Right atrium auricular region (tissue), 2 donors: ENCODE data around the gene LRTM1. TPM values are rescaled to one million over a fixed set of nuclear protein-coding genes. Genes with fewer than 3 reads are reported as not detected.

Experiments used
- DNase-seq: peaks from one replicate; pipeline ENCODE4 v3.0.0-alpha.2; 2019; ENCODE audit warnings: low spot score
- H3K27ac ChIP-seq, 2 donors: fragments of 200-600 bp; sonication (generic); 1 replicate in 1 of 2; 2 replicates in 1 of 2; pipeline ENCODE4 v1.5.1; 2016 to 2019
- H3K27me3 ChIP-seq, 2 donors: fragments of 200-600 bp; sonication (generic); one replicate each; pipeline versions ENCODE4 v1.5.1 to v1.6.0; 2017 to 2019
- H3K36me3 ChIP-seq: fragments of 200-600 bp; sonication (generic); one replicate; pipeline ENCODE4 v1.5.1; 2016
- H3K4me1 ChIP-seq, 2 donors: fragments of 200-600 bp; sonication (generic); one replicate each; pipeline versions ENCODE4 v1.5.1 to v1.6.0; 2017 to 2019
- H3K4me3 ChIP-seq, 2 donors: fragments of 200-600 bp; sonication (generic); 1 replicate in 1 of 2; 2 replicates in 1 of 2; pipeline ENCODE4 v1.5.1; 2017 to 2019; ENCODE audit warnings: mild to moderate bottlenecking in 1 of 2, moderate library complexity in 1 of 2
- H3K9me3 ChIP-seq, 2 donors: fragments of 200-600 bp; sonication (generic); one replicate each; pipeline ENCODE4 v1.5.1; 2019
- total RNA-seq, 2 donors: library from RNA; depleted of rRNA; stranded (reverse); fragments of >200 nt; gene quantifications; one replicate each; pipeline ENCODE4 v1.1.0, GENCODE V29; 2016
- TF ChIP-seq, protein P1 (sequence below), 2 donors: fragments of 200-600 bp; sonication (generic); IDR thresholded peaks; one replicate each; pipeline ENCODE4 v1.5.1; 2019; ENCODE audit warnings: antibody characterized with exemption in 2 of 2

LRTM1 gene
- total RNA-seq, 2 donors from 2014 or later: not detected

DNA sequence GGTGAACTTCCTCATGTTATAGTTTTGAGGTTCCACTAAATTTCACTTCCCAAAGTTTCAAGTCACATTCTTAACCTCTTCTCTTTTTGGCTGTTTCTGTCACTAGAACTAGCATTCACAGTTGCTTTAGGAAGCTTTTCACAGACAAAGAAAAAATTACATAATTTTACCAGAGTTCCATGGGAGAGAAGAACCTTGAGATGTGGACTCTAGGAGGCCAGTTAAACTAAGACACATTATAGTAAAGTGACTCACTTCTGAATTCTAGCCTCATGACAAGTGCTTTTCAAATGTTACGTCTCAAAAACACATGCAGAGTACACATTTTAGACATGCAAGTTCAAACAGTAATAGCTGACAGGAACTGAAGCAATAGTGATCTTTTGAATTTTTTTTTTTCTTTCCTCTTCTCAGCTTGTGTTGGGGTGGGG, 39.9 kb upstream of the LRTM1 start:
- H3K4me1 ChIP-seq: no peaks in the 10 kb centered on the region
- H3K27ac ChIP-seq: no peak overlapping the region
- DNase-seq: no peak
- no peaks in the 10 kb centered on the region for H3K36me3 ChIP-seq
- H3K4me3 ChIP-seq: no peak overlapping the region
- H3K27me3 ChIP-seq: no peaks in the 10 kb centered on the region
- H3K9me3 ChIP-seq: no peaks in the 10 kb centered on the region
- TF ChIP-seq, protein P1, sequence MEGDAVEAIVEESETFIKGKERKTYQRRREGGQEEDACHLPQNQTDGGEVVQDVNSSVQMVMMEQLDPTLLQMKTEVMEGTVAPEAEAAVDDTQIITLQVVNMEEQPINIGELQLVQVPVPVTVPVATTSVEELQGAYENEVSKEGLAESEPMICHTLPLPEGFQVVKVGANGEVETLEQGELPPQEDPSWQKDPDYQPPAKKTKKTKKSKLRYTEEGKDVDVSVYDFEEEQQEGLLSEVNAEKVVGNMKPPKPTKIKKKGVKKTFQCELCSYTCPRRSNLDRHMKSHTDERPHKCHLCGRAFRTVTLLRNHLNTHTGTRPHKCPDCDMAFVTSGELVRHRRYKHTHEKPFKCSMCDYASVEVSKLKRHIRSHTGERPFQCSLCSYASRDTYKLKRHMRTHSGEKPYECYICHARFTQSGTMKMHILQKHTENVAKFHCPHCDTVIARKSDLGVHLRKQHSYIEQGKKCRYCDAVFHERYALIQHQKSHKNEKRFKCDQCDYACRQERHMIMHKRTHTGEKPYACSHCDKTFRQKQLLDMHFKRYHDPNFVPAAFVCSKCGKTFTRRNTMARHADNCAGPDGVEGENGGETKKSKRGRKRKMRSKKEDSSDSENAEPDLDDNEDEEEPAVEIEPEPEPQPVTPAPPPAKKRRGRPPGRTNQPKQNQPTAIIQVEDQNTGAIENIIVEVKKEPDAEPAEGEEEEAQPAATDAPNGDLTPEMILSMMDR (IDR thresholded peaks at IDR 0.05): no peak

DNA sequence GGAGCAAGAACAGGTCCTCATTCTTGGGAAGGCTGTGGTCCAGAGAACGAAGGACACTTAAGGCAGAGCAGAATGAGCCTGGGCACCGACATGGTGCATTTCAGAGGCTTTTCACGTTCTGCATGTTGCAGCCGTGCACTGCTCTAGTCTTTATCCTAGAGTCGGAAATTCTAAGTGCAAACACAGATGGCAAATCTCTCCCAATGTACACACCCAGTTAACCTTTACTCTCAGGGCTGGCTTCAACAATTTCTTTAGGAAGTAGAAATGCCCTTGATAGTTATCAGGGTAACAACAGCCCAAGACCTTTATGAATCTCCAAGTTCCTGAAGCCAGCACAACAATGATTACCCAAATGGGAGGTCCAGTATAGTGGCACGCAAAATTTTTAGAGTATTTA, 39.1 kb upstream of the LRTM1 start:
- Histone ChIP-seq H3K9me3 (no peaks in the 10 kb centered on the region), H3K36me3 (no peaks in the 10 kb centered on the region), H3K4me3 (no peak overlapping the region), H3K27ac (no peak overlapping the region), H3K4me1 (no peaks in the 10 kb centered on the region), H3K27me3 (no peaks in the 10 kb centered on the region)
- TF ChIP-seq, protein P1 (IDR thresholded peaks at IDR 0.05): no peak
- no peak for DNase-seq

DNA sequence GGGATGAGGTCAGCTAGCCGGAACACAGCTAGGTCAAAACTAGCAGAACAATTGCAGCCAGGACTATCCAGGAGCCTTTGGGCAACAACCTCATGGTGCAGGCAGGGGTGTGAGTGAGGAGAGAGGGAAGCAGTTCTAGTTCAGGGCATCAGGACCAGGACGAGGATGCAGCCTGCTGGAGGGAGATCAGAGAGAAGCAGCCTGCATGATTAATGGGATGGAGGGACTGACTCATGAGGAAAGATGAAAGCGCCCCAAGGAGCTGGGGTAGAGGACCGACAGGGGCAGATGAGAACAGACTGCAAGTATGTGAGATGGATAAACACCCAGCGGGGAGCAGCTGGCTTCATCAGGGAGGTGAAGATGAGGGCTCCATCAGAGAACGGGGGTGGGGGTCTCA, 37.9 kb upstream of the LRTM1 start:
- no peaks in the 10 kb centered on the region for H3K36me3 ChIP-seq
- H3K4me3 ChIP-seq: no peak overlapping the region
- no peaks in the 10 kb centered on the region for H3K27me3 ChIP-seq

DNA sequence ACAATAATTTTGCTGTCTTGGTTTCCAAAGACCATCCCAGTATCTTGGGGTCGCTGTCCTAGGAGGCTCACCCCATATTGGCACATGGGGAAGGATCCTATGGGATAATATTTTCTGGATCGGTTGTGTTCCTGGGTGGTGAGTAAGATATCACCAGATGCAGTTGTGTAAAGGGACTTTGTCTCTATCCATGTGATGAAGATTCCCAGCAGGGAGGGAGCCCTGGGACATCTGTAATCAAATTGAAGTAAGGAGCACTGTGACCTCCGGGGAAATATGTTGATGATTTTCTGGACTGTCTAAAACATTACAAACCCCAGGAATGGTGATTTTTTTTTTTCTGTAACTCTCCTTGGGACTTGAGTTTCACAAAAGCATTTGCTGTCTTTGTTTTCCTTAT, 36.2 kb upstream of the LRTM1 start:
- no peak for DNase-seq
- H3K27me3 ChIP-seq: no peaks in the 10 kb centered on the region
- H3K27ac ChIP-seq: no peak overlapping the region
- no peak overlapping the region for H3K4me3 ChIP-seq
- TF ChIP-seq, protein P1 (IDR thresholded peaks at IDR 0.05): no peak
- no peaks in the 10 kb centered on the region for H3K4me1 ChIP-seq
- no peaks in the 10 kb centered on the region for H3K9me3 ChIP-seq
- no peaks in the 10 kb centered on the region for H3K36me3 ChIP-seq

More for the DNA sequence above, 37.9 kb upstream of the LRTM1 start:
- no peaks in the 10 kb centered on the region for H3K9me3 ChIP-seq
- H3K4me1 ChIP-seq: no peaks in the 10 kb centered on the region
- no peak for DNase-seq
- H3K27ac ChIP-seq: no peak overlapping the region
- TF ChIP-seq, protein P1 (IDR thresholded peaks at IDR 0.05): no peak

DNA sequence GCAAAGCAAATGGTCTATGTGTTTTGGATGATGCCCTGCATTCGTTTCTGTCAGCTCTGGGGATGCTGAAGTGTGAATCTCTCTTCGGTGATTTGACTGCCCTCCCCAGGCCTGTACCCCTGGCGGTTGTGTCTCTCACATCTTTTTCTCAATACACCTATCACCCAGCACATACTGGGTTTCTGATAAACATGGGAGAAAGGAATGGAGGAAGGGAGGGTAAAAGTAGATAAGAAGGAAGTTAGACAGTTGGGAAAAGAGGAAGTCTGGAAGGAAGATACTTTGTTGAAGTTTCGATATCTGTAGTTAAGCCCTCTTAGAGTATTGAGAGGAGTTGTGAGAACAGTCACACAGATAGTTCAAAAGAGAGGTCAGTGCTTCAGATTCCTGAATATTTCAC, 35.8 kb upstream of the LRTM1 start:
- Histone ChIP-seq H3K4me3 (no peak overlapping the region), H3K27me3 (no peaks in the 10 kb centered on the region), H3K4me1 (no peaks in the 10 kb centered on the region), H3K27ac (no peak overlapping the region), H3K9me3 (no peaks in the 10 kb centered on the region), H3K36me3 (no peaks in the 10 kb centered on the region)
- TF ChIP-seq, protein P1 (IDR thresholded peaks at IDR 0.05): no peak
- DNase-seq: no peak

DNA sequence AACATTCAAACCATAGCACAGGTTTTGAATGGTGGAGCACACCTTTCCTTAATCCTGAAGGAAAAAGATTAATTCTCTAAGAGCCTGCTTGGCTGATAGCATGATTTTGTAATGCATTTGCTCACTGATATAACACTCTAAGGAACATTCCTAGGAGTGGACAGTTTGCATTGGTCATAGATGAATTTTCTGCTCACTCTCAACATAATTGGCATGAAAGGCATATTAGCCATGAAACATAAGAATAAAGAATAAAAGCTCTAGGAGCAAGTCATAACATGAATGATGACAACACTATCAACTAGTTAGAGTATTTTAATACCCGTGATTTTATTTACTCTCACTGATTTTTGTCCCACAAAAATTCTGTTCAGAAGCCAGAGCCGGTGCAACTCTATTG, 34.3 kb upstream of the LRTM1 start:
- DNase-seq: no peak
- H3K27ac ChIP-seq: no peak overlapping the region
- H3K27me3 ChIP-seq: no peaks in the 10 kb centered on the region
- no peaks in the 10 kb centered on the region for H3K4me1 ChIP-seq
- H3K9me3 ChIP-seq: no peaks in the 10 kb centered on the region
- no peak overlapping the region for H3K4me3 ChIP-seq
- H3K36me3 ChIP-seq: no peaks in the 10 kb centered on the region
- TF ChIP-seq, protein P1 (IDR thresholded peaks at IDR 0.05): no peak
